Fibroblast of mammary gland (primary cell): ENCODE measurements around the gene ZW10.
"Not testable (repeated sequence)": the region's sequence is repeated elsewhere in the genome, so short reads cannot be mapped to it uniquely, and the experiment has no call there.

Experiments used
- DNase-seq: peaks from one replicate; pipeline ENCODE4 v3.0.0-alpha.2; 2010; ENCODE audit warnings: low read depth
- H3K4me3 ChIP-seq: 2 replicates; pipeline ENCODE4 v1.5.1; 2011; ENCODE audit warnings: low read depth, mild to moderate bottlenecking, low read length, moderate library complexity; ENCODE audit not compliant: control insufficient read depth
- CTCF ChIP-seq: conservative IDR thresholded peaks from 2 replicates; pipeline ENCODE4 v1.5.1; 2011; ENCODE audit warnings: low read depth, low read length, inconsistent platforms; ENCODE audit not compliant: control insufficient read depth, insufficient read depth

The ZW10 gene

DNA sequence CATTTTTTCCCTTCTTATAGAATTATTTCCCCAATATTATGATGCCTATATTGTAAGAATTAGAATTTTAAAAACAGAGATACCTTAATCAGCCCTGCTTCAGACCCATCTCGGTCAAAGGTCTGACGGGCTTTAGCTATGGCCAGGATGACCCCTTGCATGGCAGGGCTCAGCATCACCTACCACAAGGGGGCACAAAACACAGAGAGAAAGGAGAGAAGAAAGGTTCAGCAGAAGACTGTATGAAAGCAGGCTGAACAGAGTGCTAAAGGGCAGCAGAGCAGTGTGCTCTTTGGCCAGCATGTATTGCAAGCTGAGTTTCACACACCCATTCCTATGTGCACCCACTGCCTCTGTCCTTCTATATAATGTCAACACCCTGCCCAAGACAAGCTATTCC is 32.9 kb upstream of the ZW10 start:
- H3K4me3 ChIP-seq = no peak overlapping the region
- DNase-seq = peak; percentile 22
- peak; percentile 52 for TF ChIP-seq CTCF

- TF ChIP-seq CTCF = no peak
- no peak overlapping the region for H3K4me3 ChIP-seq
- DNase-seq = peak; percentile 6
Measured at GRCh38 chr11:113805640-113806039, 32.1 kb upstream of the ZW10 start.

- no peak for DNase-seq
- TF ChIP-seq CTCF = no peak
Measured at GRCh38 chr11:113802621-113803020, 29.1 kb upstream of the ZW10 start.

GRCh38 chr11:113796663-113797259 is 23.3 kb upstream of the ZW10 start:
- peak; percentile 69 for TF ChIP-seq CTCF
- no peak overlapping the region for H3K4me3 ChIP-seq
- peak; percentile 48 for DNase-seq

More at GRCh38 chr11:113802621-113803020, 29.1 kb upstream of the ZW10 start:
- H3K4me3 ChIP-seq = no peak overlapping the region

GRCh38 chr11:113789675-113790320 is 16.3 kb upstream of the ZW10 start:
- TF ChIP-seq CTCF = no peak
- DNase-seq = no peak
- H3K4me3 ChIP-seq = no peak overlapping the region

GRCh38 chr11:113789016-113789415 is 15.5 kb upstream of the ZW10 start:
- DNase-seq, H3K4me3 ChIP-seq: not testable (repeated sequence)

DNA sequence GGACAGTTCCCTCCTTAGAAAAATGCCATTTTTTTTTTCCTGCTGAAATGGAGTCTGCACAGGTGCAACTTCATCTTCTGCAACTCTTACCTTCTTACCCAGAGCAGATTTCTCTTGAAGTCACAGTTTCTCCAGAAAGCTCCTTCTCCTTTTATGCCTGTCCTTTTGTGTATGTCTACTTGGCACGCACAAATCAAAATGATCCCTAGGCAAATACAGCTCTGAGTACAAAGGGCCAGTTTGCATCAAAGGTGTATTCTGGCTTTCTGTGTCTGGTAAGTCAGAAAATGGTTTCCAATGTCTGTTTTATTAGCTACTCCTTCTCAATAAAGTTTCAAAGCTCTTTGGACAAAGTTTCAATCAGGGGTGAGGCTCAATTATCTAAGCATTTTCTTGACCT is 8.6 kb upstream of the ZW10 start:
- H3K4me3 ChIP-seq = no peak overlapping the region
- TF ChIP-seq CTCF = no peak
- no peak for DNase-seq
